ENCODE data around the gene PCBP3. TPM values are rescaled to one million over a fixed set of nuclear protein-coding genes. Genes with fewer than 3 reads are reported as not detected.

Gene PCBP3
- total and polyA plus RNA-seq, 2 of the 13 experiments (the other 11 are each of a cell fraction or from before 2014, with no cell fraction given): not detected

GRCh38 chr21:45818276-45818903, 174.9 kb downstream of the PCBP3 start:
- Histone ChIP-seq H3K4me1 (ENCODE audit: insufficient read depth, low read length) (peaks cover 35% of the 10 kb centered on the region), H3K4me3 (replicated peaks in 1 of 3; ENCODE audit: insufficient read depth in 1 of 3, low read depth in 2 of 3, low read length in 3 of 3) (no peak overlapping the region), H3K4me2 (ENCODE audit: low read depth, low read length) (peak overlapping the region; percentile 55), H3K9me3 (ENCODE audit: low read length) (no peaks in the 10 kb centered on the region), H3K9ac (ENCODE audit: insufficient read depth, low read depth, low read length) (no peak overlapping the region), H3K79me2 (ENCODE audit: insufficient read depth, low read length) (no peaks in the 10 kb centered on the region), H3K36me3 (replicated peaks in 1 of 2; ENCODE audit: control insufficient read depth in 1 of 2, insufficient read depth in 2 of 2, low read length in 2 of 2) (no peaks in the 10 kb centered on the region), H3K27me3 (ENCODE audit: control insufficient read depth in 1 of 2, insufficient read depth in 2 of 2, low read length in 2 of 2) (peaks cover 0 to 27% of the 10 kb centered on the region in 2 experiments; a peak in 3 of 5 replicates), H4K20me1 (ENCODE audit: insufficient read depth, low read length) (no peaks in the 10 kb centered on the region), H3K27ac (ENCODE audit: extremely low read length, insufficient read depth, low read length) (no peak overlapping the region), H2AFZ (ENCODE audit: low read length) (no peak overlapping the region)
- DNase-seq (ENCODE audit: low spot score): no peak
- ChIA-PET CTCF (ENCODE audit: low intra/inter-chr PET ratio, low total read pairs) (interaction anchor here (1.2 to 2.9 kb wide), 2 partner anchors 263 to 678 kb away, joined by 3 to 27 read pairs; no protein-coding TSS in a partner anchor), POLR2A (interaction anchor here (1.9 kb wide), 1 partner anchor 262 kb away, joined by 7 read pairs; no protein-coding TSS in a partner anchor)
- intact Hi-C loops (cut with micrococcal nuclease; ENCODE audit: unreplicated experiment): no loop called here
- WGBS (ENCODE audit: low lambda C conversion rate): 35% methylated on average over 8 of the region's 11 CpGs
- no peak for ATAC-seq
- in situ Hi-C loops (cut with HindIII; ENCODE audit: extremely low pct_ligation_motif_present, low pct_unique_long_range_greater_than_20kb): loop anchor here (10.0 kb wide), 1 partner anchor 124 kb away; no protein-coding TSS in a partner anchor
- no peak for FAIRE-seq
- no TSS peak for BruUV-seq (replicated peaks)
- TF ChIP-seq HOXA5 (CRISPR knock-in tag; IDR thresholded peaks at IDR 0.05) (0 out of 2 replicates have a peak, but pooled peaks have one; percentile 13), STAG1 (CRISPR knock-in tag; IDR thresholded peaks at IDR 0.05) (peak; percentile 40; the same call in 1 of the 2 replicates), GATA4 (IDR thresholded peaks at IDR 0.05; ENCODE audit: borderline replicate concordance, low read depth) (no peak), ETS1 (CRISPR knock-in tag; IDR thresholded peaks at IDR 0.05) (no peak), SAP130 (CRISPR knock-in tag; IDR thresholded peaks at IDR 0.05; ENCODE audit: low read depth) (peak; percentile 45; the same call in 1 of the 2 replicates), MXI1 (IDR thresholded peaks at IDR 0.05; ENCODE audit: borderline replicate concordance, low read depth, low read length) (peak; percentile 18; the same call in 1 of the 3 replicates), TGIF2 (CRISPR knock-in tag; IDR thresholded peaks at IDR 0.05) (peak; percentile 29; the same call in 1 of the 2 replicates), CEBPB (IDR thresholded peaks at IDR 0.05; ENCODE audit: borderline replicate concordance, low read depth, low read length) (peak; percentile 44; the same call in 1 of the 2 replicates), CREB1 (IDR thresholded peaks at IDR 0.05) (0 out of 2 replicates have a peak, but pooled peaks have one; percentile 7), CREB1 (CRISPR knock-in tag; IDR thresholded peaks at IDR 0.05) (no peak), CTCF (CRISPR knock-in tag; IDR thresholded peaks at IDR 0.05) (peak; percentile 48)
- TF ChIP-seq, protein P1, sequence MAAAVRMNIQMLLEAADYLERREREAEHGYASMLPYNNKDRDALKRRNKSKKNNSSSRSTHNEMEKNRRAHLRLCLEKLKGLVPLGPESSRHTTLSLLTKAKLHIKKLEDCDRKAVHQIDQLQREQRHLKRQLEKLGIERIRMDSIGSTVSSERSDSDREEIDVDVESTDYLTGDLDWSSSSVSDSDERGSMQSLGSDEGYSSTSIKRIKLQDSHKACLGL (CRISPR knock-in tag; IDR thresholded peaks at IDR 0.05): no peak

All from HepG2 (cell line).